Activated T-helper 17 cell treated with anti-CD3 and anti-CD28 coated beads, Interleukin-2, amount 50 U/mL, for 72 hours (primary cell): Measurements from ENCODE around the gene SLC34A1. TPM values are rescaled to one million over a fixed set of nuclear protein-coding genes. Genes with fewer than 3 reads are reported as not detected.

ENCODE experiments used
- ATAC-seq: fragments of 150-1000 bp; cut with Tn5 transposase; replicated peaks from 2 replicates; pipeline ENCODE4 v1.10.0; 2021; ENCODE audit warnings: mild to moderate bottlenecking, moderate library complexity
- H3K27ac Mint-ChIP-seq: one replicate; pipeline ENCODE4 v1.8.0; 2022; ENCODE audit warnings: mixed read lengths
- H3K27me3 Mint-ChIP-seq: one replicate; pipeline ENCODE4 v1.8.0; 2022; ENCODE audit warnings: mixed read lengths
- H3K36me3 Mint-ChIP-seq: one replicate; pipeline ENCODE4 v1.8.0; 2022; ENCODE audit warnings: low read depth, mild to moderate bottlenecking, mixed read lengths
- H3K4me1 Mint-ChIP-seq: one replicate; pipeline ENCODE4 v1.8.0; 2022; ENCODE audit warnings: mixed read lengths
- H3K4me3 Mint-ChIP-seq: one replicate; pipeline ENCODE4 v1.8.0; 2022; ENCODE audit warnings: mild to moderate bottlenecking, mixed read lengths
- H3K9me3 Mint-ChIP-seq: one replicate; pipeline ENCODE4 v1.8.0; 2022; ENCODE audit warnings: mixed read lengths
- total RNA-seq, 2 donors: library from RNA; stranded (reverse); gene quantifications; one replicate each; pipeline ENCODE4 v1.2.3, GENCODE V29; 2022

The SLC34A1 gene
- total RNA-seq, 2 donors from 2014 or later = 0.56 to 1.1 TPM

DNA sequence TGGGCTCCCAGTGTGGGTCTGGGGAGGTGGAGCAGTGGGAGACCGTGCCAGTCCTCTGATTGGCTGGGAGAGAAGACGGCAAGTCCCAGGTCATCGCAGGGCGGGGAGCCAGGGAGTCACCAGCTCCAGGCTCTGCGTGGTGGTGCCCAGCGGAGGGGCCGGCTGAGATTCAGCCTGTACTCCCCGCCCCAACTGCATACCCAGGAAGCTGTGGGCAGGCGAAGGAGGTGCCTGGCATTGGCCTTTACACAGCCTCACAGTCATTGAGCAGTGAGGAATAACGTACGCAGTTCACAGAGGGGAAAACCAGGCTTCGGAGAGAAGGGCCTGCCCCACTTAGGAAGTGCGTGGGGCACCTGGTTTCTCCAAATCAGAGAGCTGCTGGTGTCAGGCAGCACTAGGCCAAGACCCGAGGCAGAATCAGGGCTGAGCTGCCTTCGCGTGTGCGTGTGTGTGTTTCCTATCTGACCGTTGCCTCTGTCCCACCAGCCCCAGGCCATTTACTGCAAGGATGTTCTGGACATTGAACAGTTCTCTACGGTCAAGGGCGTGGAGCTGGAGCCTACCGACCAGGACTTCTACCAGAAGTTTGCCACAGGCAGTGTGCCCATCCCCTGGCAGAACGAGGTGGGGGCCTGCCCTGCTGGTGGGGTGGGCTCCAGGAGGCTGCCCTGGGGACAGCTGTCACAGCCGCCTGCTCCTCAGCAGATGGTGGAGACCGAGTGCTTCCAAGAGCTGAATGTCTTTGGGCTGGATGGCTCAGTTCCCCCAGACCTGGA lies 56.2 kb downstream of the SLC34A1 start:
- Mint-ChIP-seq H3K27ac (peak overlapping the region; percentile 93), H3K9me3 (no peaks in the 10 kb centered on the region), H3K4me1 (peaks cover 25% of the 10 kb centered on the region), H3K4me3 (peak overlapping the region; percentile 77), H3K36me3 (peaks cover 77% of the 10 kb centered on the region), H3K27me3 (no peaks in the 10 kb centered on the region)
- ATAC-seq = peak; percentile 94

GRCh38 chr5:177440990-177441780 lies 57.0 kb downstream of the SLC34A1 start:
- H3K4me3 Mint-ChIP-seq = peak overlapping the region; percentile 77
- peaks cover 77% of the 10 kb centered on the region for H3K36me3 Mint-ChIP-seq
- no peaks in the 10 kb centered on the region for H3K9me3 Mint-ChIP-seq
- no peaks in the 10 kb centered on the region for H3K27me3 Mint-ChIP-seq
- peaks cover 32% of the 10 kb centered on the region for H3K4me1 Mint-ChIP-seq
- H3K27ac Mint-ChIP-seq = peak overlapping the region; percentile 66
- ATAC-seq = no peak

DNA sequence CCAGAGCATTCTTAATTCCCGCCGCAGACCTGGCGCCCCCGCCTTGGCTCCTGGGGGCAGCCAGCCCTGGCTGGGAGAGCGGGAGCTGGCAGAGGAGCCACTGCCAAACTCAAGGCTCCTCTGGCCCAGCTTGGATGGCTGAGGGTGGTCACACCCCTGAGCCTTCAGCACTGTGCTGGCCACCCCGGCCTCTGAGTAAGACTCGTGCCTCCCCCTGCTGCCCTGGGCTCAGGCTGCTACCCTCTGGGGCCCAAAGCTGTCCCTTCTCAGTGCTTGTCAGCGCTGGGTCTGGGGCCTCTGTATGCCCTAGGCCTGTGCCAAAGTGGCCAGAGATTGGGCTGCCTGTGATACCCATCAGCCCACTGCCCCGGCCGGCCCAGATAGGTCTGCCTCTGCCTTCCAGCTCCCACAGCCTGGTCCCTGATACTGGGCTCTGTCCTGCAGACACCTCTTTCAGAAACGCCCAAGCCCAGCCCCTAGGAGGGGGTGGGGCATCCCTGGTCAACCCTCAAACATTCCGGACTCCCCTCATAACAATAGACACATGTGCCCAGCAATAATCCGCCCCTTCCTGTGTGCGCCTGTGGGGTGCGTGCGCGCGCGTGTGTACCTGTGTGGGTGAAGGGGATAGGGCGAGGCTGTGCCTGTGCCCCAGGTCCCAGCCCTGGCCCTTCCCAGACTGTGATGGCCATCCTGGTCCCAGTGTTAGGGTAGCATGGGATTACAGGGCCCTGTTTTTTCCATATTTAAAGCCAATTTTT lies 58.0 kb downstream of the SLC34A1 start:
- Mint-ChIP-seq H3K36me3 (peaks cover 66% of the 10 kb centered on the region), H3K27me3 (no peaks in the 10 kb centered on the region), H3K9me3 (no peaks in the 10 kb centered on the region), H3K4me1 (peaks cover 32% of the 10 kb centered on the region), H3K4me3 (peak overlapping the region; percentile 57), H3K27ac (peak overlapping the region; percentile 75)
- ATAC-seq = no peak

DNA sequence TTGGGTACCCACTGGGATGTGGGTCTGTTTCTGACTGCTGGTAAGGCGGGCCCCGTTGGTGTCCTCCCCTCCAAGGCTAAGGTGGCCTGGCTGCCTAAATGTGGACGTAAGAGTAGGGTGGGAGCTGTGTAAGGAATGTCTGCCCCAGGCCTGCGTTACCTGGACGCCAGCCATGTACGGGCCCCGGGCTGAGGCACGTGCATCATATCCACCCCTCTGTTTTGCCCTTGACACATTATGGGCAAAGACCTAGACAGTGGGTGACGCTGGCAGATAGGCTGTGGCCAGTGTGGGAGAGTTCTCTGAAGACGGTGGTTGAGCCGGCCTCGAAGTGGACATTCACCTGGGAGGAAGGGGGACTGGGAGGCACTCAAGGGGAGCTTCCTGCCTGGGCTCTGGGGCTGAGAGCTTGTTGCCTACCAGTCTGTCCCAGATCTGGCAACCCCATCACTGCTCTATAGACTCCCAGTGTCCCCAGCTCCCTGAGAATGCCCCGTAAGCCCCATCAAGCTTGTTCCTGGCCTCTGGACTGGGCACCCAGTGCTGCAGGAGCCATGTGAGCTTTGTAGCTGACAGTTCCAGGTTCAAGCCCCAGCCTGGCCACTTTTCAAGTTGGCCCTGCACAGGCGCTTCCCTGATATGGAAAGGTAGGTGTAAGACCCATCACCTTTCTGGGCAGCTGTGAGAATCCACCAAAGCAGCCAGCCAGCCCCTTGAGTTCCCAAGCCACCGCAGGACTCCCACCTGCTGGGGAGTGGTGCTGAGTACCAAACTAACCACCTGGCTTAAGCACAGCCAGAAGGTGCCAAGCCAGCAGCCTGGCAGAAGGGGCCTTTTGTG lies 59.1 kb downstream of the SLC34A1 start:
- H3K4me1 Mint-ChIP-seq = peaks cover 40% of the 10 kb centered on the region
- no peak for ATAC-seq
- H3K27ac Mint-ChIP-seq = peak overlapping the region; percentile 77
- peak overlapping the region; percentile 82 for H3K4me3 Mint-ChIP-seq
- no peaks in the 10 kb centered on the region for H3K9me3 Mint-ChIP-seq
- H3K36me3 Mint-ChIP-seq = peaks cover 62% of the 10 kb centered on the region
- no peaks in the 10 kb centered on the region for H3K27me3 Mint-ChIP-seq

DNA sequence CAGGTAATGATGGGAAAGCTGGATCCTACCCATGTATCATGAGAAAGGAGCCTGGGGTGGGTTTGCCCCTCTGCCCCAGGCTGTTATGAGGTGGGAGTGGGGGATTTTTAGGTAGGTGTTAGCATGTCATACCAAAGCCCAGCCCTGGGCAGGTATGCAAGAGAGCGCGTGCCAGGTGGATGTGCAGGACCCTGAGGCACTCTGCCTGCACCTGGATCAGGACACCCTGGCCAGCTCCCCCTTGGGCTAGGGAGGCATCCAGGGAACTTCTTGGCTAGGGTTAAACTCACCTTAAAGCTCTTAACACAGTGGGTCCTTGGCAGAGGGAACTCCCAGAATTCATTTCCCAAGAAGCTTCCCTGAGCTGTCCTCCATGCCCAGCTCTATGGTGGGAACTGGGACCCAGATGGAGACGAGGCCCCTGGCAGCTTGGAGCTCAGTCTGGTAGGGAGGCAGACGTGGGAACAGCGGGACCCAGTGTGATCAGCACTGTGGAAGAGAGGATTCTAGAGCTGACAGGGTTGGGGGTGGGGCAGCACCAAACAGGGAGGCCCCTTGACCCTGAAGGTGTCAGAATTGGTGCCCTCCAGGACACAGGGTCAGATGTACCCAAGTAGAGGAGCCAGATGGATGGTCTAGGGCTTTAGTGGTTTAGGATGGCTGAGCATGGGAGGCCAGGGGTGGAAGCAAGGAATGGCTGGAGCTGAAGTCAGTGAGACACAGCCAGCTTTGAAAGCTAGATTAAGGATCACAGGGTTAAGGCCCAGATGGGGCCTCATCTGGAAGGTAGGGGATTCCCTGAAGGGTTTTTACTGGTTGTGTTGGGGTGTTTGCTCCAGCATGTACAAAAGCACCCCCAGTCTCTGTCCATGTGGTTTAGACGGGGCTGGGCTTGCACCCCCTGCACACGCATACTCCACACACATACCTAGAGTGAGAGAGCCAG lies 60.1 kb downstream of the SLC34A1 start:
- Mint-ChIP-seq H3K4me3 (peak overlapping the region; percentile 82), H3K4me1 (peaks cover 43% of the 10 kb centered on the region)
- ATAC-seq = no peak

GRCh38 chr5:177445052-177445916 lies 61.0 kb downstream of the SLC34A1 start:
- peak; percentile 39 for ATAC-seq
- Mint-ChIP-seq H3K4me1 (peaks cover 34% of the 10 kb centered on the region), H3K36me3 (peaks cover 44% of the 10 kb centered on the region)

More for the DNA sequence above, 60.1 kb downstream of the SLC34A1 start:
- H3K27me3 Mint-ChIP-seq = no peaks in the 10 kb centered on the region
- peak overlapping the region; percentile 77 for H3K27ac Mint-ChIP-seq
- no peaks in the 10 kb centered on the region for H3K9me3 Mint-ChIP-seq
- H3K36me3 Mint-ChIP-seq = peaks cover 54% of the 10 kb centered on the region

DNA sequence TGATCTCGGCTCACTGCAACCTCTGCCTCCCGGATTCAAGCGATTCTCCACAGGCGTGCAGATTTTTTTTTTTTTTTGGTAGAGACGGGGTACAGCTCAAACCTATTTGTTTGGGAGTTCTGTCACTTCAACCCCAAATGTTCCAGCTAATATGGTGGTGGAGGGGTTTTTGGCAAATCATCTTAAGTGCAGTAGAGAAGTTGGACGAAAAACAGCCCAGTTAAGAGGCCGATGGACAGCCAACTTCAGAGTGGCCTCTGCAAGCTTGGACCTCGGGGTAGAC lies 61.6 kb downstream of the SLC34A1 start:
- ATAC-seq = no peak

More at GRCh38 chr5:177445052-177445916, 61.0 kb downstream of the SLC34A1 start:
- H3K9me3 Mint-ChIP-seq = no peaks in the 10 kb centered on the region
- no peaks in the 10 kb centered on the region for H3K27me3 Mint-ChIP-seq
- H3K27ac Mint-ChIP-seq = peak overlapping the region; percentile 77
- peak overlapping the region; percentile 82 for H3K4me3 Mint-ChIP-seq

GRCh38 chr5:177446200-177447065 lies 62.2 kb downstream of the SLC34A1 start, which contains the start of gene PRR7:
TSS of gene PRR7 (plus strand) at chr5:177446814. CDS start at chr5:177455068, 8,254 bp downstream.
- H3K4me1 Mint-ChIP-seq = peaks cover 33% of the 10 kb centered on the region

More for the DNA sequence above, 61.6 kb downstream of the SLC34A1 start:
- H3K4me3 Mint-ChIP-seq = peak overlapping the region; percentile 82
- peaks cover 40% of the 10 kb centered on the region for H3K36me3 Mint-ChIP-seq
- H3K27ac Mint-ChIP-seq = peak overlapping the region; percentile 77
- no peaks in the 10 kb centered on the region for H3K27me3 Mint-ChIP-seq
- peaks cover 33% of the 10 kb centered on the region for H3K4me1 Mint-ChIP-seq
- no peaks in the 10 kb centered on the region for H3K9me3 Mint-ChIP-seq

DNA sequence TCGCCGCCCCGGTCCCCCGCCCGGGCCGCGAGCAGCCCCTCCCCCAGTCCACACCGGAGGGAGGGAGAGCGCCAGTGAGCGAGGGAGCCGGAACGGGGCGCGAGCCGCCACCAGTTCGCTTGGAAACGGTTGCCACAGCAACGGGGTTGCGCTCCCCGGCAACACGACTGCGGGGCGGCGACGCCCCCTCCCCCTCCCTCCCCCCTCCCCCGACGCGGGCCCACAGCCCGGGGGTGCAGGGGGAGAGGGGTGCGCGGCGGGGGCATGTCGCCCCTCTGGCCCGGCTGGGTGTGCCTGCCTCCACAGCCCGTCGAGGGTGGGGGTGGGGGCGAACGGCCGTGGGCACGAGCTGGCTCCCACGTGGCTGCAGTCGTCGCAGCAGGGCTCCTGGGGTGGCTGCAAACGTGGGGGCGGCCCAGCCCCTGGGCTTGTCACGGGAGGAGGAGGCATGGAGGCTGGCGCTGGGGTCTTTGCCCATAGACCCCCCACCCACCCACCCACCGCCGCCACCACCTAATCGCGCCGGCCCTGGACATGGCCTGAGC lies 62.9 kb downstream of the SLC34A1 start:
- Mint-ChIP-seq H3K27ac (no peak overlapping the region), H3K4me3 (peak overlapping the region; percentile 76), H3K27me3 (no peaks in the 10 kb centered on the region), H3K36me3 (peaks cover 29% of the 10 kb centered on the region), H3K9me3 (no peaks in the 10 kb centered on the region), H3K4me1 (peaks cover 33% of the 10 kb centered on the region)
- peak; percentile 30 for ATAC-seq

More at GRCh38 chr5:177446200-177447065, 62.2 kb downstream of the SLC34A1 start, which contains the start of gene PRR7:
- Mint-ChIP-seq H3K27me3 (no peaks in the 10 kb centered on the region), H3K4me3 (peak within 1 kb of the TSS; percentile 82), H3K9me3 (no peaks in the 10 kb centered on the region), H3K36me3 (peaks cover 36% of the 10 kb centered on the region), H3K27ac (peak within 1 kb of the TSS; percentile 77)
- ATAC-seq = peak; percentile 55

DNA sequence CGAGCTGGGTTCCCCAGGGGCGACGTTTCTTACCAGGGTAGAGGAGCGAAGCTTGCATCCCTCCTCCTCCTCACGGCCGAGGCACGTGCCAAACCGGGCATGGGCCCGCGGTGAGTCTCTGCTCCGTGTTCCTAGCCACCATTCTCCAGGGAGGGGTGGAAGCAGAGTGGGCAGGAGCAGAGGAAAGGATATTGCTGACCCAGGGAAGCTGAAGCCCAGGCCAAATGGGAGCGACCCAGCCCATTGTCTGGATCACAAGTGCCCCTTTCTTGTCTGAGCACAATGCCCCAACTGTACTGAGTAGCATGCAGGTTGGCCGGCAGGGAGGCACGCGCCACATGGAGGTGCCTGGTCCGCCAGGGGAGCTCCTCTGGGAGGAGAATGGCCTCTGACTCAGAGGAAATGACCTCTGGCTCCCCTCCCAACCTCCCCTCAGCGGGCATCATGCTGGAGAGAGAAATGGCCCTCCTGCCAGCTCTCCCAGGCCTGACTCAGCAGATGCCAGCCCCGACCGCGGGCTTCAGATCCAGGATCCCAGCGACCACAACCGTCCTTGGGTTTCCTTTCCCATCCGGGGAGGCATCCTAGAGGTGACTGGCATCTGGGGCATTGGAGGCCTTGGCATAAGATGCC lies 63.5 kb downstream of the SLC34A1 start:
- Mint-ChIP-seq H3K4me1 (peaks cover 28% of the 10 kb centered on the region), H3K27ac (peak overlapping the region; percentile 47), H3K36me3 (peaks cover 23% of the 10 kb centered on the region), H3K9me3 (no peaks in the 10 kb centered on the region), H3K27me3 (no peaks in the 10 kb centered on the region), H3K4me3 (peak overlapping the region; percentile 76)
- peak; percentile 15 for ATAC-seq
